HG02588 (cell line): Measurements from ENCODE around the gene ACSM4.
"Not testable (repeated sequence)": the region's sequence is repeated elsewhere in the genome, so short reads cannot be mapped to it uniquely, and the experiment has no call there.

Experiments
- ATAC-seq: cut with Tn5 transposase; IDR thresholded peaks from one replicate; pipeline ENCODE4 v1.9.1; 2021; ENCODE audit warnings: mild to moderate bottlenecking, moderate library complexity; ENCODE audit not compliant: unreplicated experiment

The ACSM4 gene

DNA sequence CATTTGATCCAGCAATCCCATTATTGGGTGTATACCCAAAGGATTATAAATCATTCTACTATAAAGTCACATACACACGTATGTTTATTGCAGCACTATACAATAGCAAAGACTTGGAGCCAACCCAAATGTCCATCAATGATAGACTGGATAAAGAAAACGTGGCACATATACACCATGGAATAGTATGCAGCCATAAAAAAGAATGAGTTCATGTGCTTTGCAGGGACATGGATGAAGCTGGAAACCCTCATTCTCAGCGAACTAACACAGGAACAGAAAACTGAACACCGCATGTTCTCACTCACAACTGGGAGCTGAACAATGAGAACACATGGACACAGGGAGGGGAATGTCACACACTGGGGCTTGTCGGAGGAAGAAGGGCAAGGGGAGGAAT lies 33.9 kb downstream of the ACSM4 start:
- not testable (repeated sequence) for ATAC-seq

DNA sequence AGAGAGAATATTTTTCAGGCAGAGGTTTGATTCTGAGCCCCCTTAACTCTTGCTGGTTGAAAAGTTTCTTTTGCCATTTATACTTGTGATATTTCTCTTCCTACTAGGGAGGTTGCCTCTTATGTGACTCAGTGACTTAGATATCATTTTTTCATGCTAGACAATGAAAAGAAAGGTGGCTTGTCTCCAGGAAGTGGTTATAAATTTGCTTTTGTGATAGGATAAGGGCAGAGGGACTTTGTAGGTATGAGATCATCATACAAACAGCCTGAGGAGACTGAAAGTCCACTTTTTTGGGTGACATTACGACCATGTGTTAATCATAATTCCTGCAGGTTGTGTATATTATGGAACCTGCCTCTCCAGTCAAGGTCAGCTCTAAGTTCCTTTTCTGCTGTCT lies 35.8 kb downstream of the ACSM4 start:
- no peak for ATAC-seq

DNA sequence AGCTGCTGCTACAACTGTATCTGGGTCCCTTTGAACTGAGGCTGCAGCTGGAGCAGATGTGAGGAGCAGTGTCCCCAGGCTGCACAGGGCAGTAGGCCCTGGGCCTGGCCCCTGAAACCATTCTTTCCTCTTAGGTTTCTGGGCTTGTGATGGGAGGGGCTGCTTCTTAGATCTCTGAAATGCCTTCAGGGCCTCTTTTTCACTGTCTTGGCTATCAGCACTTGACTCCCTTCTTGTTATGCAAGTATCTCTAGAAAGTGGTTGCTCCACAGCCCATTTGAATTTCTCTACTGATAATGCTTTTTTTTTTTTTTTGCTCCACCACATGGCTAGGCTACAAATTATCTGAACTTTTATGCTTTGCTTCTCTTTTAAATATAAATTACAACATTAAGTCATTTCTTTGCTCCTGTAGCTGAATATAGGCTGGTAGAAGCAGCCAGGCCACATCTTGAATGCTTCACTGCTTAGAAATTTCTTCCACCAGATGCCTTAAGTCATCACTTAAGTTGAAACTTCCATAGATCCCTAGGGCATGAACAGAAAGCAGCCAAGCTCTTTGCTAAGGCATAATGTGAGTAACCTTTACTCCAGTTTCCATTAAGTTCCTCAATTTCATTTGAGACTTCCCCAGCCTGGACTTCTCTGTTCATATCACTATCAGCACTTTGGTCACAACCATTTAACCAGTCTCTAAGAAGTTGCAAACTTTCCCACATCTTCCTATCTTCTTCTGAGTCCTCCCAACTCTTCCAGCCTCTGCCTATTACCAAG lies 41.1 kb downstream of the ACSM4 start:
- no peak for ATAC-seq

DNA sequence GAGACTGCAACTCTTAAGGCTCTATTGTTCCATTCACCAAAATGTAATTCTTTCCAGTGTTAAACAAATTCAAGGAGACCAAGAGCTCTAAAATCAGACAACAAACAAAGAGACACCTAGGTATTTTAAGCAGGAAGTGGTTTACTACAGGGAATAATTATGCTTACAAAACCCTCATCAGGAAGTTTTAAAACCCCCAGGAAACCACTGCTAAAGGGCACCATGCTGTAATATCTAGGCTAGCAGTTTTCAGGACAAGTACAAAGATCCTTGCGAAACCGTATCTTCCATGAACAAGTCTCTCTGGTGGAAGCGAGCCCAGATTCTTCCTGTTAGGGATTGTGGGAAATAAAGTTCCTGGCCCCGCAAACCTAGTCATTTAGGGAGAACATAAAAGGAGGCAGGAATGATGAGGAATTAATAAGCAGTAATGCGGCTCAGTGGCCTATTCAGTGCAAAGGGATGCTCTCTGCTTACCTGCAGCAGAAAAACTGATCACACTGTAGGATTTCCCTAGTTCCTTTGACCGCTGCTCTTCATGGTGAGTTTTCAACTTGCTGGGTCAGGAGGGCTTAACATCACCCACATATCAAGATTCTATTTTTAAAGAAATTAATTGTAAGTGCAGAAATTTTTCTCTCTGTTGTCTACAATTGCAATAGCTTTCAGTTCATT lies 42.8 kb downstream of the ACSM4 start:
- no peak for ATAC-seq

DNA sequence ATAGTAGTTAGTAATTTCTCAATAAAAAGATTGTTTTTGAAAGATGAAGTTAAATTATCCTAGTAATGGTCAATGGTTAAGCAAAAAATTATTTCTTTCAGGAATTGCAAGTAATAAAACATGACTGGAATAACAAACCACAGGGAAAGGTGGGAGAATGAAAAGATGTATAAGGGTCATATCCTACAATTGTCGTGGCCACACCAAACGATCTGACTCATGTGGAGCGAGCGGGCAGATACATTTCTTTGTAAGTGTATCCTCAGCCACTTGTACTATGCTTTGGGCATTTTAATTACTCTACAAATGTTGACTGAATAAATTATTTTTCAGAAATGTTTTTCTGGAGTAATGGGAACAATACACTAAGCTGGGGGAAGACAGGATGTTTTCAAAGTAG lies 45.5 kb downstream of the ACSM4 start:
- no peak for ATAC-seq

DNA sequence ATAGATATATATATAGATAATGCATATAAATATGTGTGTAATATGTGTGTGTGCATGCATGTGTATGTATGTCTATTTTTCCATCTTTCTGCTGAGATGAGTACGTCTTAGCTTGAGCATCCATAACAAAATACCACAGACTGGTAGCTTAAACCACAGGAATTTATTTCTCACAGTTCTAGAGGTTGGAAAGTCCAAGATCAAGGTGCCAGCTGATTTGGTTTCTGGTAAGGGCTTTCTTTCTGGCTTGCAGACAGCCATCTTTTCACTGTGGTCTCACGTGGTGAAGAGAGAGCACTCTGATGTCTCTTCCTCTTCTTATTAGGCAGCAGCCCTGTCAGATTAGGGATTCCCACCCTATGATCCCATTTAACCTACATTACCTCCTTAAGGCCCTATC lies 47.3 kb downstream of the ACSM4 start:
- no peak for ATAC-seq

DNA sequence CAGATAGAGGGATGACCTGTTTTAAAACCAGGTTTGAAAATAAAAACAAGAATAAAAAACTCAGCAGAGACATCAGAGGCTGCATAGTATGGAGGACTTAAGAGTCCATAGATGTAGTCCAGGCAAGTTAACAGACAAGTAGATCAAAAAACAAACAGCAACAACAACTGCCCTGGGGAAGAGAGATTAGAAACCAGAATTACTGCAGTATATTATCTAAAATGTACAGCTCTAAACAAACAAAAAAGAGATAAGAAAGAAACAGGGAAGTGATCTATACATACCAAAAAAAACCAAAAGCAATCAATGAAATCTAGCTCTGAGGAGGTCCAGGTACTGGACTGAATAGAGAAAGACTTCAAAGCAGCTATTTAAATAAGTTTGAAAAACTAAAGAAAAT lies 48.8 kb downstream of the ACSM4 start:
- ATAC-seq: no peak

DNA sequence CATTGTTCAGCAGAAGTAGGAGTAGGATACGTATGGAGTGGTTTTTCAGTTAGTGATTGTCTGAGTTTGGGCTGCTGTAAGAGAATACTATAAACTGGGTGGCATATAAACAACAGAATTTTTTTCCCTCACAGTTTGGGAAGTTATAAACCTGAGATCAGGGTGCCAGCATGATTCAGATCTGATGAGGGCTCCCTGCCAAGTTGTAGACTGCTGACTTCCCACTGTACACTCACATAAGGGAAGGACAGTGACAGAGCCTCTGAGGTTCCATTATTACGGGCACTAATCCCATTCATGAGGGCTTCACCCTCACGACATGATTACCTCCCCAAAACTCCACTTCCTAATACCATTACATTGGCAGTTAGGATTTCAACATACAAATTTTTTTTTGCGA lies 50.7 kb downstream of the ACSM4 start:
- ATAC-seq: no peak

DNA sequence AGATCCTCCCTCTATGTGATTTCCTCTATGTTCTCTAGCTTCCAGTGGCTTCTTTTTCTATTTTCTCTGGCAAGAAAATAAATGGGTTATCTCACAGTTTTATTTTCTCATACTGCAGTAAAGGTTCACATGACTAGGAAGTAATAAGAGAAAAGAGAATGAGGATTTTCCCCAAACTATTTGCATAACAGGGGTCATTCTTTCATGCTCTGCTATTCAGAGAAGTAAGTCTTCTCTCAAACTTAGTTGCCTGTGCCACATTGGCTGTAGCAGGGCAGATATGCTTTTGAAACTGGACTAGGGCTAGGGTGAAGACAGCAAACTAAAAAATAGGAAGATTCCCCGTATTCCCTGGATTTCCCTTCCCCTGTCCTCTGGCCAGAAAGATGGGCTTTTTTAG lies 57.4 kb downstream of the ACSM4 start:
- no peak for ATAC-seq

DNA sequence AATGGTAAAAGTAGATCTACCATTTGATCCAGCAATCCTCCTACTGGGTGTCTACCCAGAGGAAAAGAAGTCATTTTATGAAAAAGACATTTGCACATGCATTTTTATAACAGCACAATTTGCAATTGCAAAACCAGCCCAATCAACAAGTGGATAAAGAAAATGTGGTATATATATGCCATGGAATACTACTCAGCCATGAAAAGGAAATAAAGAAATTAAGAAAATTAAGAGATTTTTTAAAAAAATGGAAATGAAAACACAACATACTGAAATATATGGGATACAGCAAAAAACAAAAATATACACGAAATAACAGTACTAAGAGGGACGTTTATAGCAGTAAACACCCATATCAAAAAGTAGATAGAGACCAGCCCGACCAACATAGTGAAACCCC lies 58.9 kb downstream of the ACSM4 start:
- ATAC-seq: no peak

DNA sequence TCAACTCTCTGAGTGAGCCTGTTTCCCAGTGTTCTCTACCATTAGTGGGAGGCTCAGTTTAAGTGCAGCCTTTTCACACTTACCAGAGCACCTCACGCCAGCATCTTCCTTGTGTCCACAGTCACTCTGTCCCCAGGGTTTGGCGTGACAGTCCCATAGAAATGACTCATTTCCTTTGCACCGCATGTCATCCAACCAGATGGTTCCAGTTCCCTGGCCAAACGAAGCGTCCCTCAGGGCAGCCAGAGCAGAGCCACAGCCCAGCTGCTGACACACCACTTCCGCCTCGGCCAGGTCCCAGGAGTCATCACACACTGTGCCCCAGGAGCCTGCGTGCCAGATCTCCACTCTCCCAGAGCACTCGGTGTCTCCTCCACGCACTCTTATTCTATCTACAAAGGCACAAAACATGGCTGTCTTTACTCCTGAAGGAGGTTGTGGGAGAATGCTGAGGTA lies 65.4 kb downstream of the ACSM4 start:
- no peak for ATAC-seq

DNA sequence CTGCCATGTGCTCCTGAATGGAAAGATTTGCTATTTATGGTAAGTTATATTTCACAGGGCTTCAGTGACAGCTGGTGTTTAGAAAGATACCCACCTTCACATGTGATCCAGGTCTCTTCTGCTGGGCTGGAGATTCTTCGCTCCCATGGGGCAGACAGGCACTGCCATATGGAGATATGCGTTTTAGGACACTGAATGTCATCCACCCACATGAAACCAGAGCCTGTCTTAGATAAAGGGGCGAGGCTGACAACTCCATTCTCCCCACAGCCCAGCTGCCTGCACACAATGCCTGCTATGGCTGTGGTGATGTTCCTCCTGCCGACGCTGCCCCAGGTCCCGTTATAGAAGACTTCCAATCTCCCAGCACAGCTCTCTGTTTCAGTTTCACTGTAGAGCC lies 69.4 kb downstream of the ACSM4 start:
- ATAC-seq: no peak

DNA sequence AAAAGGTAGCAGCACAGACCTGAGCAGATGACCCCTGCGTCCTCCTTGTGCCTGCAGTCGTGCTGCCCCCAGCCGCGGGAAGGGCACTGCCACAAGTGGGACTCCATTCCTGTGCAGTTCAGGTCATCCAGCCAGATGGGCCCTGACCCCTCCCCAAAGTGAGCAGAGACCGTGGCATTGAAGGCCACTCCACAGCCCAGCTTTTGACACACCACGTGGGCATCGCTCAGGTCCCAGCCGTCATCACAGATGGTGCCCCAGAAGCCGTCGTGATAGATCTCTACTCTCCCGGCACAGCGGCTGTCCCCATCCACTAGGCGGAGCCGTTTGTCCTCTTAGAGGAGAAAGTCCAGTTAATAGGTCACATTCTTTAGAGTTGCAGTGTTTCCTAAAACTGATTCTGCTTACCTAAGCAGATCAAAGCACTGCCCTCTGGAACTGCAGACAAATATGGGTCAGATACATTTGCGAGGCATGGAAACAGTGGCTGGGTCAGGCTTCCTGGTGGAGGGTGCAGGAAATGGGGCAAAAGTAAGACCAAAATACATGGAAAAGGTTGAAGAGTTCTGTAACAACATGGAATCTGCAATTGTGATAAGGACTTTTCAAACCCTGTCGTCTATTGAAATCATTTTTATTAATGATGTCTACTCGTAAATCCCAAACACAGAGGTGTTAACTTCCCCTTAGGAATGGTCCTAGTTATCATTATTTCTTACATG lies 70.7 kb downstream of the ACSM4 start:
- no peak for ATAC-seq

DNA sequence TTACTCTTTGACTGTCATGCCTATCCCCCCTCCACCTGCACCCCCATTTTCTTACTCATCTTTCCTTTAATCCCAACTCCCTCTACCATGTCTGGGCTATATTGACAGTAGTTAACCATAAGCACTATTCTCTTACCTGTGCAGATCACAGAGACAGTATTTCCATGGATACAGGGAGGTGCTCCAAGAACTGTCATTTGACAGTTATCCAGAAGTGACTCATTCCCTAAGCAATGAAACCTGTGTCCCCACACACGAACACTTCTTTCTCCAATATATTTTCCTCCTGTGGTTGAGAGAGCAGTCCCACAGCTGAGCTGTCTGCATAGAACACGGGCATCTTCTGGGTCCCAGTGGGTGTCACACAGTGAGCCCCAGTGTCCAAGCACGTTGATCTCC lies 71.3 kb downstream of the ACSM4 start:
- no peak for ATAC-seq

DNA sequence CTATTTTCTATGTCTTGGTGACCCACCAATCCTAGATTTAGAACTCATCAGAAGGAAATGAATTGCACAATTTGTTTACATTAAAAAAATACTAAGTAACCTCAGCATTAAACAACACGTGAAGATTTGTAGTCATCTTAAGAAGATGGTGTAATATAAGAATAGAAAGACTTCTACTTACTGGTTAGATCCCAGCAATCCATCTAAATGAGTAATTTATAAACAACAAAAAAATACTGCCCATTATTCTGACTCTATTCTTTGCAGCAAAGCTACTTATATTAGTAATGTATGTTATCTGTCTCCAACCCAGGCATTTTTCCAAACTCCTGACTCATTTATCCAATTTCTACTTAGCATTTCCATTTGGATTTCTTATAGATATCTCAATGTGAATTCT lies 72.3 kb downstream of the ACSM4 start:
- no peak for ATAC-seq
